Central memory CD4-positive, alpha-beta T cell (primary cell): ENCODE data around the gene CHURC1.
A peak's percentile ranks its signal among the peaks of the same experiment; 100 is the strongest.

Experiments
- DNase-seq: peaks from one replicate; pipeline ENCODE4 v3.0.0; 2022

The CHURC1 gene

DNA sequence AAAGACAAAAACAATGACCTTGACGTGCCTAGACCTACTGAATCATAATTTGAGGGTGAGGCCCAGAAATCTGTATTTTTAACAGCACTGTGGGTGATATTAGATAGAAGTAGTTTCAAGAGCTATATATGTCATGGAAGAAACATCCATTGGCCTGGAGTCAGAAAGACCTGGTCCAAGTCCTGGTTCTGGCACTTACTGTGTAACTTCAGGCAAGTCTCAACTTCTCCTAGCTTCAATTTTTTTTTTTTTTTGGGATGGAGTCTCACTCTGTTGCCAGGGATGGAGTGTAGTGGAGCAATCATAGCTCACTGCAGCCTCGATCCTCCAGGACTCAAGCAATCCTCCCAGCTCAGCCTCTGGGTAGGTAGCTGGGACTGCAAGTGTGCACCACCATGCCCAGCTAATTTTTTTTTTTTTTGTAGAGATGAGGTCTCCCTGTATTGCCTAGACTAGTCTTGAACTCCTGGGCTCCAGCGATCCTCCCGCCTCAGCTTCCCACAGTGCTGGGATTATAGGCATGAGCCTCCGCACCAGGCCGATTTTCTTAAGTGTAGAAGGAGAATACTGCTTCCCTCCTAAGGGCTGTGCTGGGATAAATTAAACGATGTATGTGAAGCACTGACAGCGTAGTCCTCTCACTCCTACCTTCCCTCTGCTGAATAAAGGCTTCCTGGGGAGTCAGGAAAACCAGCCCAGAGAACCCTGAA, 42.6 kb downstream of the CHURC1 start:
- no peak for DNase-seq

DNA sequence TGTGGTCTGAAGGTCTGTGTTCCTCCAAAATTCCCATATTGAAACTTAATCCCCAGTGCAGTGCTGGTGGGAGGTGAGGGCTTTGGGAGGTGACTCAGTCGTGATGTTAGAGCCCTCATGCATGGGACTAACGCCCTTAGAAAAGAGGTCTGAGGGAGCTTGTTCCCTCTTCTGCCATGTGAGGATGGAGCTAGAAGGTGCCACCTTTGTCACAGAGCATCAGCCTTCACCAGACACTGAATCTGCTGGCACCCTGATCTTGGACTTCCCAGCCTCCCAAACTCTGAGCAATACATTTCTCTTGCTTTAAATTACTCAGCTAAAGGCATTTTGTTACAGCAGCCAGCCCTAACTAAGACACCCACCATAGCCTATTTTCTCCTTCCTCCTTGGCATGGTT, 43.9 kb downstream of the CHURC1 start:
- DNase-seq: no peak

DNA sequence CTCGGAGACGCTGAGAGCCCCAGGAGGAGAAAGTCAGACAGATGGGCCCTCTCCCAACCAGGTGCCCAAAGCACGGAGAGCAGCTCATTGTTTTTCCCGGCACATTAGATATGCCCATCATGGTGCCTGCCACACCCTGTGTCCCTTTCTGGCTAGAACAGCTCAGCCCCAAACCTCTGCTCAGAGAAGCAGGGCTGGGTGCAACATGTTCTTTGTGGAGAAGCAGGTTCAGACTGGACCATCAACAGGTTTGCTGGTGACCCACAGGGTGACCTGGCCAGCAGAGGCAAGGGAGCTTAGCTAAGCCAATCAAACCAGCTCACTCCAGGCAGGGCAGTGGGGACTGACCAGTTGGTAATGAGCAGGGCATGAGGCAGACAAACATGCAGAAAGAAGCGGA, 44.5 kb downstream of the CHURC1 start:
- no peak for DNase-seq

DNA sequence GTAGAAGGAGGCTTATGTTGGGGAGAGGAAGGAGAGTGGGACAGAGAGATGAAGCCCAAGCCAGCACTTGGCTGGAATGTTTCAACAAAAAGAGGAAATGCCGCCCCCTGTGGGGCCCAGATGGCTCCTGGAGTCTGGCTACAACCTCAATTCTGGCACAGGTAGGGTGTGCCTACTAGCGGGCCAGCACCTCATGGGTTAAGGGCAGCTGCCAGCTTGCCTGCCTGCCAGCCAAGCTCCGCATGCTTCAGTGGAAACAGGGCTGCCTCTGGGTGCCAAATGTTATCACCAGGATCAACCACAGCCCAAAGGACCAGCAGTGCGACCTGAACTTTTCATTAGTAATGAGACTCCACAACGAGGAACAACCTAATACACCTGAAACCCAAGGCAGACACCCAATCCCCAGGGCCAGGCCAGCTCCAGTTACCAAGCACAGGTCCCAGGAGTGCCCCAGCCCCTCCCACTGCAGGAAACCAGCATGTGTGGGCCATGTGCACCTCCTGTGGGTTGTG, 46.6 kb downstream of the CHURC1 start:
- no peak for DNase-seq

DNA sequence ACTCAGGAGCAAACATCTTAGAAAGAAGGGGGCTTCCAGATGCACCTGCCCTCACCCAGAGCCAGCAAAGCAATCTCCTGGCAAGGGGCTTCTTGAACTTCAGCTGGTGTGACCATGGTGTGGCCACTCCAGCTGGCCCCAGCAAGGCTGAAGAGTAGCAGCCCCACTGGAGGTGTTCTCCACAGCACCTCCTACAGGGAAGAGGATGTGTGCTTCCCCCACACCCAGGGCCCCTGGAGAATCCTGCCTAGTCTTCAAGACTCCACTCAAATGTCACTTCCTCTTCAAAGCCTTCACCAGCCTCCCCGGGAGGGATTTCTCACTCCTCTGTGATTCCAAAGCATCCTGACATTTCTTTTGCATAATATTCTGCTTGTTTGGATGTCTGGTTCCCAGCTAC, 49.4 kb downstream of the CHURC1 start:
- DNase-seq: no peak

DNA sequence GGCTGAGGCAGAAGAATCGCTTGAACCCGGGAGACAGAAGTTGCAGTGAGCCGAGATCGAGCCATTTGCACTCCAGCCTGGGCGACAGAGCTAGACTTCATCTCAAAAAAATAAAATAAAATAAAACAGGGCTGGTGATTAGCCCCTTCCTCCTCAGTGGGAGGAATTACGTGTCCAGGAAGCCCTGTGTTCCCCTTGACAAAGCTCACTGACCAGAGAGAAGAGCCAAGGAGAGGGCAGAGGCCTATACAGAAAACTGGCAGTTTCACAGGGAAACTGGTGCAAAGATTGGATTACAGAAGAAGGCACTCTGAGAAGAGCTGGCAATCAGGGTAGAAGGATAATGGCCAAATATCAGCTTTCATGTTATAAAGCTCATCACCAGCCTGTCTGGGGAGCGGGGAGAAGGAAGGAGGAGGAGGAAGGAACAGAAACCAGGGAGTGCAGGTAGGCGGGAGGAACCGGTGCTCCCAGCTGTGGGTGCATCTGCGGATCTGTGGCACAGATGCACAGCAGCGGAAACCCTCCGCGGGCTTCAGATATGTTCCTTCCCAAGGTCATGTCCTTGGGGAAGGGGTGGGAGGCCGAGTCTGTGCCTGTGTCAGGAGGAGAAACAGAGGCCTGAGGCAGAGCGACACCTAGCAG, 51.2 kb downstream of the CHURC1 start:
- DNase-seq: no peak

DNA sequence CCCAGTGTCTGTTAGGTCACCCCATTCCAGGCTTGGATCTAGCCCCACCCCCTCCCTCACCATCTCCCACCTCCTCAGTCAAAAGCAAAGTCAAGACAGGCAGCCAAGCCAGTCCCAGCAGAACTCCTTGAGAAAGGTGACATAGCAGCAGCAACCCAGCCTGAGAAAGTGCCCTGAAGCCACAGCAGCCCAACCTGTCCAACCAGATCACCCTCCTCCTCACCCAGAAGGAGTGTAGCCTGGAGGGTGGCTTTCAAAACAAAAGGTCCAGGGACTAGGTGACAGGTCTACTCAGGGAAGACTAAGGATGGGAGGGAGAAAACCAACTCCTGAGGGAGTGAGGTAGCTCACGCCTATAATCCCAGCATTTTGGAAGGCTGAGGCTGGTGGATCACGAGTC, 52.7 kb downstream of the CHURC1 start:
- DNase-seq: no peak

DNA sequence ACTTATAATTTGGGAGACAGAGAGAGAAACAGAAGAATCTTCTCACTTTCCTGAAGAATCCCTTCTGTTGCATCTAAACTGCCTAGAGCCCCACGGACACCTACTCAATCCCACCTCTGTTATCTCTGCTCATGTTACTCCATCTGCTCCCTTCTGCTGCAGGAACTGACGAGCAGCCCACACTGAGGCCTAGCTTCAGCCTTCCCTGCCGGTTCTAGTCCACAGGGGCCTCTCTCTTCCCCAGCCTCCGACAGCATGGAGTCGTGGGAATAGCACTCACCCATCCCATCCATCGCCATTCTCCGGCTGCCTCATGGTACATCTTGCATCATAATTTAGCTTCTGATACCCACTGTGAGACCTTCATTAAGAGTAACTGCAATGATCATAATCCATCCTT, 53.9 kb downstream of the CHURC1 start:
- DNase-seq: no peak

DNA sequence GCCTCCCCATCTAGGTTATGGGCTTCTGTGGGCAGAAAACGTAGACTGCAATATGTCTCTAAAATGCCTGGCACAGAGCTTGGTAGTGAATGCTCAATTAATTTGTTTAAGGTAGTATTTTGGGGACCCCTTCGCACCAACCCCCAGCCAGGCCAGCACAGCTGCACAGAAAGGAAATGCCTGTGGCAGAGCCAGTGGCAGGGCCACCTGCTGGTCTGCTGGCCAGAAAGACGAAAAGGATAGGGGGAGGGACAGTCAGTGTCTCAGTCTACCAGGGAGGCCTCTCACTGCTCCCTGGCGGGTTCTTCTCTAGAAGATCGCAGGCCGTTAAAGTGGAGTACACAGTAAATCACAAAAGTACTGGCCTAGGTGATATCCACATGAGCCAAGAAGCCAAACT, 54.4 kb downstream of the CHURC1 start:
- no peak for DNase-seq

DNA sequence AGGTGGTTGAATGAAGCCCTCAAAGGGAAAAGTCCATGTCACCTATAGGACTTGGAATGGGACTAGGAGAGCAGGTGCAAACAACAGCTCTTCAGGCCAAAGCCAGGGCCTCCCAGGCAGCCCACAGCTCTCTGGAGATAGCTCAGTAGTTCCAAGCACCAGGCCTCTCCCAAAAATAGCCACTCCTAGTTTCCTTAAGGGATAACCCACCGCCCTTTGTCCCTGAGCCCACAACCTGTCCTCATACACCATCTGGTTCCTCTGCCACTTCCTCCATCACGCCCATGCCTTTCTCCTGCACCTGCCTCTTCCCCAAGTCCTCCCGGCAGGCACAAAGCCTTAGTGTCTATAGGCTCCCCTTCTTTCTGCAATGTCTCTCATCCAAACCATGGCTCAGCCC, 55.8 kb downstream of the CHURC1 start:
- no peak for DNase-seq

DNA sequence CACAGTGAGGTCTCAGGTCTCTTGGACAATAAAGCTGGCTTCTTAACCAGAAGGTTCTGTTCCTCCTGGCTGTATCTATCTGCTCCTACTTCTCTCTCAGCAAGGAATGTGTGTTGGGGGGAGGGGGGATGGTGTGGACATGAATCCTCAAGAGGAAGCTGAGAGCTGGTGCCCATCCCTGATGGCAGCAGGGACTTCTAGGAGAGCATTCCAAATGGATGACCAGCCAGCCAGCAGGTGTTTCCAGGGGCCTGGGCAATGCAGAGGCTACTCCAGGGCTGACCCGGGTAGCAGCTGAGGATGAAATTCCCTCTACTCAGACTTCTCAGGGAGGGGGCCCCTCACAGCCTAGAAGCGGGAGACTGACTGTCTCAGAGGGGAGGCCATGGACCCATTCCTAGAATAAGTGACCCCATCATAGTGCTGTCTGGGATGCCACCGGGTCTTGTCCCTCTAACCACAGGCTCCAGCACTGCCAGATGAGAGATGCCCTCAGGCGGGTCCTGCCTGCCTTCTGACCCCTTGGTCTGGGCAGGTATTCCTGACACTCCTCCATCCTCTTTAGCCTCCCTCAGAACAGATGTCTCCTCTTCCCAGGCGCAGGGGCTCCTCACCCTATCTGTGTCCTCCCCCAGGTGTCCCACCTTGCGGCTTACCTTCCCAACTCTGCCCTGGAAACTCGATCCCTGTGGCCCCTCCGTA, 56.7 kb downstream of the CHURC1 start:
- DNase-seq: no peak

DNA sequence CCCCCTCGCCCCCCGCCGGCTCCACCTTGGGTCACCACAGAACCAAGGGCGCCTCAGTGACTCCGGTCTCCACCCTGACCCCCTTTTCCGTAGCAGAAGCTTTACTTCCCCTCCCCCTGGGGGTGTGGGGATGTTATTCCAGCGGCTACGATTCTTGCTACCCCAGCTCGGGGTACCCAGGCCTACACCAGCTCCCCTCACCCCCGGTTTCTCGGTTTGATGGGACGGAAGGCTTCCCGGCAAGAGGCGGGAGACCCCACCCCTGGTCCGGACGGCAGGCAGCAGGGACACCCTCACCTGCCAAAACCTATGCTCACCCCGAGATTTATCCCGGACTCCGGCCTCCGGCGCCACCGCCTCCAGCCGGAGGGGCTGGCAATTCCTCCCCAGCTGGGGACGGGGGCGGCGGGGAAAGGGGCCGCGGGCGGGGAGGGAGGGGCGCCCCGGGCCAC, 57.3 kb downstream of the CHURC1 start:
- no peak for DNase-seq

DNA sequence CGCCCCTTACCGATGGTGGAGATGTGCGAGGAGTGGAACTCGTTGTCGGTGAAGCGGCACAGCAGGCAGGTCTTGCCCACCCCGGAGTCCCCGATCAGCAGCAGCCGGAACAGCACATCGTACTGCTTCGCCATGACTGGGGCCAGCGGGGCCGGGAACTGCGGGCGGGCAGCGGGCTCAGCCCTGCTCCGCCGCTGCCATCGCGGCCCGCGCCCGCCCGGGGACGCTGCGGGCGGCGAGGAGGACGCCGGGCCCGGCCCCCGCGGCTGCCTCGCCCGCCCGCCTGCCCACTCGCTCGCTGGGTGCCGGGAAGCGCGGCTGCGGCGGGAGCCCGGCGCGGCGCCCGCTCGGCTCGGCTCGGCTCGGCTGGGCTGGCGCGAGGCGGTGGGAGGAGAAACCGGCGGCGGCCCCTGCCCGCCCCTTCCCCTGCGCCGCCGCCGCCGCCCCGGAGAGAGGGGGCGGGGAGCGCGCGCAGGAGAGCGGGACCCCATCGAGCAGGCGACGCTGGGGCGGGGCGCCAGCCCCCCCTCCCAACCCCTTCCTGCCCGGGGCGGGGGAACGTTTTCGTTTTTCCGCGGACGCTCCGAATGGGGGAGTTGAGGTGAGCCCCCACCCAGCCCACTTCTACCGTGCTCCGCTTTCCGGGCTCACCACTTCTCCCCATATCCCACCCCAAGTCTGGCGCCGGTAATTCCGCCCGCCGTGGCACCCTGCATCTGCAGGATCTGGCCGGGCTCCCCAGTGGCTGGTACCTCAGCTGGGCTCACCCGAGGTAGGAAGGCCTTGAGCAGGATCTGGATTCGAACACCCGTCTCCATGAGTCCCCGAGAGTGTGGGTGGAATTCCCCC, 57.9 kb downstream of the CHURC1 start, which contains the start of gene RAB15:
Gene RAB15, minus strand, starts transcription at position 394 of the 849 bp plus-strand sequence. Its CDS starts 260 bp downstream, at position 134.
- peak; percentile 33 for DNase-seq

DNA sequence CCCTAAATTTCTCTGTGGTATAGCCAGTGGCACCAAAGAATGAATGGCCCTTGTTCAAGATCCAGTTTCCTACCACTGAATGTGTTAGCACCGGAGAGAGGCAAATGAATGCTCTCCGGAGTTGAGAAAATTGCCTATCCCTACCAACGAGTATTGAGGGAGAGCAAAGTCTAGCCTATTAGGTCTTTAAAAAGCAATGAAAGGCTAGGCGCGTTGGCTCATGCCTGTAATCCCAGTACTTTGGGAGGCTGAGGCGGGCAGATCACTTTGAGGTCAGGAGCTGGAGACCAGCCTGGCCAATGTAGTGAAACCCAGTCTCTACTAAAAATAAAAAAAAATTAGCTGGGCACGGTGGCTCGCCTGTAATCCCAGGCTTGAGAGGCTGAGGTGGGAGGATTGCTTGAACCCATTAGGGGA, 58.8 kb downstream of the CHURC1 start:
- no peak for DNase-seq

DNA sequence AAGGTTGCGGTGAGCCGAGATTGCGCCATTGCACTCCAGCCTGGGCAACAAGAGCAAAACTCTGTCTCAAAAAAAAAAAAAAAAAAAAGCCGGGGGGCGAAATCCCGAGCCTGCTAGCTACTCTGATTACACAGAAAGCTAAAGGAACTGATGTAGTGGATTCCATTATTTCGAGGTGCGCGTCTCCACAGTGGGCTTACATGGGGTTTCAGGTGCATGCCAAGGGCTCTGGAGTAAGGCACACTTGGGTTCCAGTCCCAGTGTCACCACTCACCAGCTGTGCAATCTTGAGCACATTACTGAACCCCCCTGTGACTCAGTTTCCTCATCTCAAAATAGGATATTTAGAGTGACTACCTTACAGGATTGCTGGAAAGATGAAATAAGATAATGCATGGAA, 59.6 kb downstream of the CHURC1 start:
- DNase-seq: no peak

DNA sequence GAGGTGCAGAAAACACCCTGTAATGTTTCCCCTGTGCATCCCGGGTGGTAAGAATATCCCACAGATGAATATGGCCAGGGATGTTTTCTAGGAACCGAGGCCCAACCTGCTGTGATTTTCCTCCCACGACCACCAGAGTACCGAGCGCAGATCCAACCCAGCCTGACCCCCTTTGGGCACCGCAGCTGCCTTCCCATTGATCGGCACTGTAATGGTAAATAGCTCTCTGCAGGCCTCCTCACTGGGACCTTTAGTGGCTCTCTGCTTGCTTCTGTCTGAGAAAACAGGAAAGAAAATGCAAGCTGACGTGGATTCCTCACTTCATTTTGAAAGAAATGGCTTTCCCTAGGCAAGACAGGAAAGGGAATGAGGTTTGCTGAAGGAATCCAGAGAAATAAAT, 60.3 kb downstream of the CHURC1 start:
- no peak for DNase-seq

DNA sequence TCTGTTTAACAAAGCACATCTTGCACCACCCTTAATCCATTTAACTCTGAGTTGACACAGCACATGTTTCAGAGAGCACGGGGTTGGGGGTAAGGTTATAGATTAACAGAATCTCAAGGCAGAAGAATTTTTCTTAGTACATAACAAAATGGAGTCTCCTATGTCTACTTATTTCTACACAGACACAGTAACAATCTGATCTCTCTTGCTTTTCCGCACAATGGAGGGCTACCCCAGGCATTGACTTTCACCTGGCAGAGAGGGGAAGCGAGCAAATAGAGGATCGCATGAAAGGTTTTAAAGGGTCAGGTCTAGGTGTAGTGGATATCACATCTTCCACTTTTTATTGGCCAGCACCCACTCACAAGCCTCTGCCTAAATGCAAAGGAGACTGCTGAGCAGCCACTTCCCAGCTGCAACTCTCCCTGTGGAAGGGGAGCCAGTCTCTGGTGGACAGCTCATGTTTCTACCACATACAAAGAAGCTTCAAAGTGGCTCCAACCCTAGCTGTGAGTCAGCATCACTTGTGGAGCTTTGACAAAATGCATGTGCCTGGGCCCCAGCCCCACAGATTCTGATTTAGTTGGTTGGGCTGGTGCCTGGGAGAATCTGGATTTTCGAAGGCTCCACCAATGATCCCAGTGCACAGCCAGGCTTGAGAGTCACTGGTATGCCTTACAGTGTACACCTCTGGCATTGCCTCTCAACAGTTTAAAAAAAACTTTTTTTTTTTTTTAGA, 65.2 kb downstream of the CHURC1 start:
- no peak for DNase-seq

DNA sequence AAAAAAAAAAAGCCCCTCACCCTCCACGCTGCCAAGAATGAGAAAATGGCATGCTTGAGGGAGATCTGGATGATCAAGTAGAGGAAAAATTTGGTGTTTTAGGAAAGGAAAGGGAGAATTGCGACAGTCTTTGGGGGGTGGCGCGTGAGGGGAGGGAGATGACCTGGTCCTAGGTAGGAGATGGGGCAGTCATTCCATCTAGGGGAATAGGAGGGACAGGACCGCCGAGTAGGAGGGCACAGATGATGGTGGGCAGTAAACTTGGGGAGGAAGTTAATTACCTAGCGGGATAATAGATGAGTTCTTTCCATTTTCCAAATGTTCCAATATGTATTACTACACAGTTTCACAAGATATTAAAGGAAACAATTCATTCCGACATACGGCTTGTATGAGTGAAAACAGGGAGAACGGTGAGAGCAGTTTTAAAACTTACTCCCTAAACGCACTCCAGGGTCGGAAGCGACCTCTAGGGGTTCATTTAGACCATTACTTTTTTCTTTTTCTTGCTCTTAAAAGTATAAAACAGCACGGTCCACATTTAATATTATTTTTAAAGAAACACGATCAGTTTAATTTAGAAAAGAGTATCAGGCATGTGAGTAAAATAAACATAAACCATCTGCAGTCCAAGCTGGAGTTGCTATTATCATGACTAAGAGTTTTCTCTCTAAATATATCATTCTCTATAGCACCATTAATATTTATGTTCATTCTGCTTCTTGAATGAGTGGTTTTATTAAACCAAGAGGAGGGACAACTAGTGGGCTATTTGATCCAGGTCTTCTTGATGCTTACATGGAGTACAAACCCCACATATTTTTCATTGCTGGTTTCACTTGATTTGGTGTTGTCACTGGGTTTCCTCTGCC, 69.4 kb downstream of the CHURC1 start:
- DNase-seq: peak; percentile 54
